Neural cell (in vitro differentiated cells): ENCODE data around the gene DNAH10. TPM values are rescaled to one million over a fixed set of nuclear protein-coding genes. Genes with fewer than 3 reads are reported as not detected.

ENCODE experiments used
- H2AFZ ChIP-seq: fragments of 200-600, 300-800 bp; sonication (generic), shearing (Covaris generic); 2 replicates; pipeline ENCODE4 v1.6.0; 2014; ENCODE audit warnings: low read depth, mild to moderate bottlenecking, antibody characterized with exemption, low read length, moderate library complexity
- H3F3A ChIP-seq: fragments of 200-600 bp; shearing (Covaris generic); 2 replicates; pipeline ENCODE4 v1.6.1; 2016; ENCODE audit warnings: mild to moderate bottlenecking, moderate library complexity, mixed read lengths, antibody characterized with exemption, low read length; ENCODE audit not compliant: insufficient read depth, poor library complexity, severe bottlenecking
- H3K27ac ChIP-seq: fragments of 200-600, 300-800 bp; sonication (generic), shearing (Covaris generic); 2 replicates; pipeline ENCODE4 v1.5.1; 2014; ENCODE audit warnings: mild to moderate bottlenecking, low read length, moderate library complexity
- H3K27me3 ChIP-seq: fragments of 300-800, 200-600 bp; sonication (generic), shearing (Covaris generic); 2 replicates; pipeline ENCODE4 v1.6.0; 2014; ENCODE audit warnings: mild to moderate bottlenecking, low read depth, low read length, moderate library complexity; ENCODE audit not compliant: insufficient read depth
- H3K36me3 ChIP-seq: fragments of 300-800, 200-600 bp; sonication (generic), shearing (Covaris generic); 2 replicates; pipeline ENCODE4 v1.5.1; 2014; ENCODE audit warnings: mild to moderate bottlenecking, antibody characterized with exemption, low read length, moderate library complexity; ENCODE audit not compliant: insufficient read depth
- H3K4me2 ChIP-seq: fragments of 300-800, 200-600 bp; sonication (generic), shearing (Covaris generic); 2 replicates; pipeline ENCODE4 v1.6.0; 2014; ENCODE audit warnings: mild to moderate bottlenecking, low read length
- H3K4me3 ChIP-seq: fragments of 300-800, 200-600 bp; sonication (generic), shearing (Covaris generic); 2 replicates; pipeline ENCODE4 v1.5.1; 2014; ENCODE audit warnings: mild to moderate bottlenecking, low read length, moderate library complexity
- H3K79me2 ChIP-seq: fragments of 200-600 bp; shearing (Covaris generic); replicated peaks from 2 replicates; pipeline ENCODE4 v1.6.0; 2014; ENCODE audit warnings: mild to moderate bottlenecking, low read length, moderate library complexity; ENCODE audit not compliant: insufficient read depth
- H3K9ac ChIP-seq: fragments of 300-800, 200-600 bp; sonication (generic), shearing (Covaris generic); 2 replicates; pipeline ENCODE4 v1.6.1; 2016; ENCODE audit warnings: mild to moderate bottlenecking, low read length, mixed read lengths
- H3K9me2 ChIP-seq: fragments of 200-600 bp; shearing (Covaris generic); 2 replicates; pipeline ENCODE4 v1.6.1; 2016; ENCODE audit warnings: mild to moderate bottlenecking, low read length, mixed read lengths; ENCODE audit not compliant: insufficient read depth
- H3K9me3 ChIP-seq: fragments of 200-600, 300-800 bp; sonication (generic), shearing (Covaris generic); 2 replicates; pipeline ENCODE4 v1.6.1; 2016; ENCODE audit warnings: mild to moderate bottlenecking, mixed run types, low read length, moderate library complexity, mixed read lengths
- H4K20me1 ChIP-seq: fragments of 200-600 bp; shearing (Covaris generic); 2 replicates; pipeline ENCODE4 v1.6.1; 2016; ENCODE audit warnings: mild to moderate bottlenecking, mixed run types; ENCODE audit not compliant: insufficient read depth
- CTCF ChIP-seq: fragments of 450-650 bp; IDR thresholded peaks from 2 replicates; pipeline ENCODE4 v1.5.1; 2014; ENCODE audit warnings: antibody characterized with exemption, mild to moderate bottlenecking, moderate library complexity; ENCODE audit not compliant: poor library complexity, severe bottlenecking
- EP300 ChIP-seq: fragments of 450-650 bp; conservative IDR thresholded peaks from 2 replicates; pipeline ENCODE4 v1.6.1; 2014; ENCODE audit warnings: antibody characterized with exemption, mild to moderate bottlenecking, moderate library complexity; ENCODE audit not compliant: poor library complexity, severe bottlenecking
- EZH2 ChIP-seq: fragments of 200-600, 300-800 bp; shearing (Covaris generic), sonication (generic); IDR thresholded peaks from 2 replicates; pipeline ENCODE4 v1.6.1; 2014; ENCODE audit warnings: antibody characterized with exemption, low read length, borderline replicate concordance, mild to moderate bottlenecking; ENCODE audit not compliant: insufficient read depth, poor library complexity, severe bottlenecking
- MXI1 ChIP-seq: fragments of 450-650 bp; conservative IDR thresholded peaks from 2 replicates; pipeline ENCODE4 v1.6.1; 2014; ENCODE audit warnings: antibody characterized with exemption, mild to moderate bottlenecking; ENCODE audit not compliant: poor library complexity, severe bottlenecking
- POLR2AphosphoS5 ChIP-seq: IDR thresholded peaks from 2 replicates; pipeline ENCODE4 v1.6.1; 2012
- RAD21 ChIP-seq: fragments of 450-650 bp; conservative IDR thresholded peaks from 2 replicates; pipeline ENCODE4 v1.6.1; 2014; ENCODE audit warnings: antibody characterized with exemption, mild to moderate bottlenecking, moderate library complexity
- REST ChIP-seq: IDR thresholded peaks from 2 replicates; pipeline ENCODE4 v1.6.1; 2012; ENCODE audit warnings: borderline replicate concordance
- SMC3 ChIP-seq: fragments of 450-650 bp; conservative IDR thresholded peaks from 2 replicates; pipeline ENCODE4 v1.6.1; 2014; ENCODE audit warnings: antibody characterized with exemption, mild to moderate bottlenecking, moderate library complexity; ENCODE audit not compliant: poor library complexity
- TAF1 ChIP-seq: IDR thresholded peaks from 2 replicates; pipeline ENCODE4 v1.6.1; 2012; ENCODE audit warnings: low read depth
- polyA plus RNA-seq: library from polyadenylated mRNA; depleted of rRNA; stranded (reverse); fragments of >200 nt; gene quantifications from 2 replicates; pipeline ENCODE4 v1.2.3, GENCODE V29; 2014

DNAH10 gene
- polyA plus RNA-seq, 1 donor from 2014 or later: 1.9 TPM

GRCh38 chr12:123744836-123745235 lies 17.3 kb upstream of the DNAH10 start:
- Histone ChIP-seq H3K9me2 (no peaks in the 10 kb centered on the region), H2AFZ (no peak overlapping the region), H3K27me3 (no peaks in the 10 kb centered on the region), H3F3A (no peaks in the 10 kb centered on the region), H3K4me2 (no peak overlapping the region), H3K9me3 (no peaks in the 10 kb centered on the region), H3K79me2 (no peaks in the 10 kb centered on the region), H4K20me1 (no peaks in the 10 kb centered on the region), H3K27ac (no peak overlapping the region), H3K4me3 (no peak overlapping the region), H3K36me3 (no peaks in the 10 kb centered on the region), H3K9ac (no peak overlapping the region)
- TF ChIP-seq EP300: no peak
- TF ChIP-seq SMC3: no peak
- TF ChIP-seq RAD21: no peak
- no peak for TF ChIP-seq REST
- TF ChIP-seq EZH2: no peak
- TF ChIP-seq MXI1: no peak
- TF ChIP-seq POLR2AphosphoS5: no peak

GRCh38 chr12:123747309-123747708 lies 14.8 kb upstream of the DNAH10 start:
- Histone ChIP-seq H3K27me3 (no peaks in the 10 kb centered on the region), H3K9me2 (no peaks in the 10 kb centered on the region), H4K20me1 (no peaks in the 10 kb centered on the region), H3K27ac (no peak overlapping the region), H2AFZ (no peak overlapping the region), H3K79me2 (no peaks in the 10 kb centered on the region), H3K9me3 (no peaks in the 10 kb centered on the region), H3K9ac (no peak overlapping the region), H3K36me3 (no peaks in the 10 kb centered on the region), H3K4me3 (no peak overlapping the region), H3F3A (no peaks in the 10 kb centered on the region), H3K4me2 (no peak overlapping the region)
- TF ChIP-seq TAF1: no peak
- no peak for TF ChIP-seq MXI1
- no peak for TF ChIP-seq CTCF

- no peaks in the 10 kb centered on the region for H3K79me2 ChIP-seq
- no peaks in the 10 kb centered on the region for H4K20me1 ChIP-seq
- H3K36me3 ChIP-seq: no peaks in the 10 kb centered on the region
- no peak overlapping the region for H3K27ac ChIP-seq
- H3K4me3 ChIP-seq: no peak overlapping the region
- no peaks in the 10 kb centered on the region for H3K27me3 ChIP-seq
- no peak for TF ChIP-seq CTCF
- no peak for TF ChIP-seq SMC3
- no peak for TF ChIP-seq REST
- TF ChIP-seq EP300: no peak
- no peak for TF ChIP-seq RAD21
- TF ChIP-seq POLR2AphosphoS5: no peak
- no peak for TF ChIP-seq TAF1
- no peak for TF ChIP-seq EZH2
- no peak for TF ChIP-seq MXI1
- no peak overlapping the region for H3K9ac ChIP-seq
- no peak overlapping the region for H3K4me2 ChIP-seq
- H3F3A ChIP-seq: no peaks in the 10 kb centered on the region
- H3K9me3 ChIP-seq: no peaks in the 10 kb centered on the region
- no peak overlapping the region for H2AFZ ChIP-seq
- no peaks in the 10 kb centered on the region for H3K9me2 ChIP-seq
Measured at GRCh38 chr12:123748161-123748560, 13.9 kb upstream of the DNAH10 start.
